Breast epithelium (tissue), 4 donors: ENCODE measurements around the gene SAA1. TPM values are rescaled to one million over a fixed set of nuclear protein-coding genes. Genes with fewer than 3 reads are reported as not detected.

Source experiments
- DNase-seq, 2 donors: peaks; one replicate each; pipeline ENCODE4 v3.0.0-alpha.2; 2019; ENCODE audit warnings: low spot score in 2 of 2
- H3K27ac ChIP-seq, 2 donors: fragments of 200-600 bp; sonication (generic) in 1 of 2; one replicate each; pipeline ENCODE4 v1.5.1; 2016 to 2019; ENCODE audit warnings: mild to moderate bottlenecking in 1 of 2
- H3K27me3 ChIP-seq, 2 donors: fragments of 200-600 bp; sonication (generic) in 1 of 2; one replicate each; pipeline versions ENCODE4 v1.5.1 to v1.6.0; 2017 to 2019; ENCODE audit warnings: control low read depth in 1 of 2, mild to moderate bottlenecking in 1 of 2
- H3K36me3 ChIP-seq: fragments of 200-600 bp; one replicate; pipeline ENCODE4 v1.5.1; 2019
- H3K4me1 ChIP-seq, 2 donors: fragments of 200-600 bp; sonication (generic); one replicate each; pipeline ENCODE4 v1.5.1; 2016 to 2019; ENCODE audit warnings: control low read depth in 1 of 2
- H3K4me3 ChIP-seq, 3 donors: fragments of 200-600 bp; sonication (generic); 1 replicate in 2 of 3; 2 replicates in 1 of 3; pipeline ENCODE4 v1.5.1; 2016 to 2019; ENCODE audit warnings: mild to moderate bottlenecking in 3 of 3, moderate library complexity in 2 of 3
- H3K9me3 ChIP-seq, 2 donors: fragments of 200-600 bp; sonication (generic) in 1 of 2; one replicate each; pipeline ENCODE4 v1.5.1; 2016 to 2019; ENCODE audit warnings: control low read depth in 1 of 2
- POLR2A ChIP-seq: fragments of 450-650 bp; IDR thresholded peaks from one replicate; pipeline ENCODE4 v1.6.1; 2016; ENCODE audit warnings: antibody characterized with exemption, mild to moderate bottlenecking, moderate library complexity
- POLR2AphosphoS5 ChIP-seq, 3 donors: sonication (generic); formaldehyde crosslinking; IDR thresholded peaks; one replicate each; pipeline ENCODE4 v1.6.1; 2017; ENCODE audit warnings: antibody characterized with exemption in 3 of 3
- intact Hi-C: fragments of 100-400 bp; cut with DNase I; formaldehyde crosslinking; loops from one replicate; pipeline ENCODE4 v1.15.1; 2023; ENCODE audit warnings: low total_unique reads
- total RNA-seq, 3 donors: library from RNA; depleted of rRNA; stranded (reverse); fragments of >200 nt; gene quantifications; one replicate each; pipeline ENCODE4 v1.1.0, GENCODE V29; 2016
- TF ChIP-seq, protein P1 (sequence below), 3 donors: fragments of 450-650 bp; IDR thresholded peaks; one replicate each; pipeline ENCODE4 v1.5.1; 2016 to 2017; ENCODE audit warnings: antibody characterized with exemption in 3 of 3, mild to moderate bottlenecking in 3 of 3, moderate library complexity in 3 of 3

SAA1 gene
- total RNA-seq, 3 donors from 2014 or later: 78.1 to 1,384 (median 818) TPM

DNA sequence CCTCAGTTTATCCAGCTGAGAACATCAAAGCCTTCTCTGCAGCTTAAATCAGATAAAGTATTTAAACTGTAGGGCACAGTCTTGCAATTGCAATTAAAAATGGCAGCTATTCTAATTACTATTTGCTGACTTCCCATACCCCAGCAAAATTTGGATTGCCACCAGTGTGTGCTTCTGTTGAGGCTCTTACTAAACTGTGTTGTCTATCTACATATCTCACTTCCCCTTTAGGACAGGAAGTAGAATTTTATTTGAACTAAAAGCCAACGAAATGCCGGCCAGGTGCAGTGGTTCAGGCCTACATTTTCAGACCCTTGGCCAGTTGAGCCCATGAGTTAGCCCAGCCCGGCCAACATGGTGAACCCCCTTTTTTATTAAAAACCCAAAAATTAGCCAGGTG, 36.6 kb upstream of the SAA1 start:
- Histone ChIP-seq H3K9me3 (no peaks in the 10 kb centered on the region), H3K27ac (no peak overlapping the region), H3K4me3 (no peak overlapping the region), H3K4me1 (no peaks in the 10 kb centered on the region), H3K27me3 (no peaks in the 10 kb centered on the region), H3K36me3 (no peaks in the 10 kb centered on the region)
- DNase-seq: no peak
- intact Hi-C loops: no loop called here
- TF ChIP-seq POLR2AphosphoS5 (IDR thresholded peaks at IDR 0.05) (no peak), POLR2A (no peak)
- TF ChIP-seq, protein P1, sequence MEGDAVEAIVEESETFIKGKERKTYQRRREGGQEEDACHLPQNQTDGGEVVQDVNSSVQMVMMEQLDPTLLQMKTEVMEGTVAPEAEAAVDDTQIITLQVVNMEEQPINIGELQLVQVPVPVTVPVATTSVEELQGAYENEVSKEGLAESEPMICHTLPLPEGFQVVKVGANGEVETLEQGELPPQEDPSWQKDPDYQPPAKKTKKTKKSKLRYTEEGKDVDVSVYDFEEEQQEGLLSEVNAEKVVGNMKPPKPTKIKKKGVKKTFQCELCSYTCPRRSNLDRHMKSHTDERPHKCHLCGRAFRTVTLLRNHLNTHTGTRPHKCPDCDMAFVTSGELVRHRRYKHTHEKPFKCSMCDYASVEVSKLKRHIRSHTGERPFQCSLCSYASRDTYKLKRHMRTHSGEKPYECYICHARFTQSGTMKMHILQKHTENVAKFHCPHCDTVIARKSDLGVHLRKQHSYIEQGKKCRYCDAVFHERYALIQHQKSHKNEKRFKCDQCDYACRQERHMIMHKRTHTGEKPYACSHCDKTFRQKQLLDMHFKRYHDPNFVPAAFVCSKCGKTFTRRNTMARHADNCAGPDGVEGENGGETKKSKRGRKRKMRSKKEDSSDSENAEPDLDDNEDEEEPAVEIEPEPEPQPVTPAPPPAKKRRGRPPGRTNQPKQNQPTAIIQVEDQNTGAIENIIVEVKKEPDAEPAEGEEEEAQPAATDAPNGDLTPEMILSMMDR (IDR thresholded peaks at IDR 0.05): no peak

DNA sequence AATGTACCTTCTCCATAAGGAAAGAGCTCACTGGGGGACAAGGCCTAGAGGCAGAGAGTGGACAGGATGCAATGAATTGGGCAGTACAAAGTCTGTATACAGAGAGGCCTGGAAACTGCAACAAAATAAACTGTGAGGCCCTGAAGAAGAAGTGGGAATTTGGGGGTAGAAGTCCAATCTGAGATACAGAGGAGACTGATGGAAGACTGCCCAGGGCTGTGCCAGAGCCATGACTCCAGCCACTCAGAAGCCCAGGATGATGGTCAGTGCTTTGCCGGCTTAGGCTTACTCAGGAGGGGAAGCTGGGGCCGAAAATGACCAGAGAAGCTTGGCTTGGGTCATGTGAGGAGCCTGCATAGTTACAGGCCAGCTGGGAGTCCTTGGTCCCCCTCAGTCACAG, 35.2 kb upstream of the SAA1 start:
- Histone ChIP-seq H3K27me3 (no peaks in the 10 kb centered on the region), H3K4me3 (no peak overlapping the region), H3K36me3 (no peaks in the 10 kb centered on the region), H3K27ac (no peak overlapping the region), H3K4me1 (no peaks in the 10 kb centered on the region), H3K9me3 (no peaks in the 10 kb centered on the region)
- intact Hi-C loops: no loop called here
- no peak for DNase-seq
- TF ChIP-seq, protein P1 (IDR thresholded peaks at IDR 0.05): no peak
- TF ChIP-seq POLR2AphosphoS5 (IDR thresholded peaks at IDR 0.05): no peak
- TF ChIP-seq POLR2A: no peak

DNA sequence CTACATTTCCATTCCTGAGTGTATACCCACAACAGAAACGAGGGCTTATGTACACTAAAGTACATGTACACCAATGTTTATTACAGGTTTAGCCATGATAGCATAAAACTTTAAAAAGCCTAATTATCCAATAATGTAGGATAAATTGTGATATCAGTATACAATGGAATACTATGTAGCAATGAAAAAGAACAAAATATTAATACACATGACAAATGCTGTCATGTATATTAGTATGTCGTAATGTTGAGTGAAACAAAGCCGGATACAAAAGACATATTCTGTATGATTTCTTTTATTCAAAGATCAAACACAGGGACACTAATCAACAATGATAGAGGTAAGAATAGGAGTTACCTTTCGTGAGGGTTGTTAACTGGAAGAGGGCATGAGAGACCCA, 32.2 kb upstream of the SAA1 start:
- Histone ChIP-seq H3K4me3 (no peak overlapping the region), H3K27ac (no peak overlapping the region), H3K9me3 (no peaks in the 10 kb centered on the region), H3K36me3 (no peaks in the 10 kb centered on the region), H3K27me3 (no peaks in the 10 kb centered on the region), H3K4me1 (no peaks in the 10 kb centered on the region)
- intact Hi-C loops: no loop called here
- TF ChIP-seq, protein P1 (IDR thresholded peaks at IDR 0.05): no peak
- TF ChIP-seq POLR2A: no peak
- TF ChIP-seq POLR2AphosphoS5 (IDR thresholded peaks at IDR 0.05): no peak
- no peak for DNase-seq

DNA sequence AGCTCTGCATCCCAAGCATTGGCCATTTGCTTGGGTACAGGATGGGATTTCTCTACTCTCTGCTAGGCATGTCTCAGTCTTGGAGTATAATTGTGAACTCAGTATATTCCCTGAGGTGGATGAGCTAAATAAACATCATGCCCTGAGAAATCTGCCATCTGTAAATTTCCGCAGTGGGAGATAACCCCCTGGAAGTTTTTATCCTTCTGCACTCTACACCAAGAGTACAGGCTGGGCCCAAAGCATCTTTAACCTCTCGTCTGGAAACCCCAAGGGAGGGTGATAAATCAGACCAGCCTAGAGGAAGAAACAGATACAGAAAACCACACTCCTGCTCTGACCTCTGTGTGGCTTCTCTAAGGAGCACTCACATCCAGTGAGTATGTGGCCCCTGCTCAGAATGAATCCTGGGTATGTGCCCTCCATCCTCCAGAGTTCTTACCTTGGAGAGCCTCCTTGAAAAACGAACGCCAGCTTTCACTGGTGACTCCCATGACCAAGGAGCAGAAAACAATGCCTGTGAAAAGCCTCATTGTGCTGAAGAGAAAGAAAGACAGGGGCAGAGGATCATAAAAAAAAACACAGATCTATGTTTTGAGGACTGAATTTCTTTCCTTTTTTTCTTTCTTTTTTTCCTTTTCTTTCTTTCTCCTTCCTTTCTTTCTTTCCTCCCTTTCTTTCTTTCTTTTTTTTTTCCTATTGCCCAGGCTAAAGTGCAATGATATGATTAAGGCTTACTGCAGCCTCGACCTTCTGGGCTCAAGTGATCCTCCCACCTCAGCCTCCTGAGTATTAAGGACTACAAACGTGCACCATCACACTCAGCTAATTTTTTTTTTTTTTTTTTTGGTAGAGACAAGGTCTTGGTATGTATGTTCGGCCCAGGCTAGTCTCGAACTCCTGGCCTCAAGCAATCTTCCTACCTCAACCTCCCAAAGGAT, 30.4 kb upstream of the SAA1 start:
- no peak for DNase-seq
- Histone ChIP-seq H3K4me1 (no peaks in the 10 kb centered on the region), H3K4me3 (no peak overlapping the region), H3K9me3 (no peaks in the 10 kb centered on the region), H3K27me3 (no peaks in the 10 kb centered on the region), H3K27ac (no peak overlapping the region), H3K36me3 (no peaks in the 10 kb centered on the region)
- intact Hi-C loops: no loop called here
- TF ChIP-seq, protein P1 (IDR thresholded peaks at IDR 0.05): no peak
- TF ChIP-seq POLR2A (no peak), POLR2AphosphoS5 (IDR thresholded peaks at IDR 0.05) (no peak)

DNA sequence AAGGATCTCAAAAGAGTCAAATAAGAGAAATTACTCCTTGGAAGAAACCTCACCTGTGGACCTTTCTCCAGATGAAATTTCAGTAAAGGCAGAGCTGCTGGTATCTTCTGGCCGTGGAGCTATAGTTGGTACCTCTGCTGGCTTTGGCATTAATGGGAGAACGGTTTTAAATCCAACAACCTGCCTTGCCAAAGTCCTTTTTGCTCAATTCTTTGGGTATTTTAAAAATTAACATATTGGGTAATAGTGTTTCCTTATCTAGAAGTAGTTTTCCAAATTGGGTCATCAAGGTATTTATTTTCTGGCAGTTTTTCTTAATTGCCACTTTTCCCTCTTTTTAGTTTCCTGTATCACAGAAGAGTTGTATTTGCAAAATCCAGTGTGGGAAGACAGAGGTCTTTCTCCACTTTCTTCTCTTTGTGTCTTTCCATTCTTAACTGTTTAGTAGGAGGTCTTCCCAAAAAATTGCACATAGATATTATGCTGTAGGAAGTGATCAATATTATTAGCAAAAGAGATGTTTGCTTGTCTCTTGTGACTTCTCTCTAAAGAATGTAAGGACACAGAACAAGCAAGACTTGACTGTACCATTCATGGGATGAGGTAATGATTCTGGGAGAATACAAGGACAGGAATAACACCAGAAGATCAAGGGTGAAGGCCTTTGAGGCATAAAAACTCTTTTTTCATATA, 29.3 kb upstream of the SAA1 start, which contains the start of gene SAA4:
Gene SAA4, minus strand, starts transcription at position 139 of the 693 bp plus-strand sequence. CDS start 876 bp downstream, outside the sequence.
- intact Hi-C loops: no loop called here

More for the DNA sequence above, 29.3 kb upstream of the SAA1 start, which contains the start of gene SAA4:
- Histone ChIP-seq H3K27me3 (no peaks in the 10 kb centered on the region), H3K27ac (no peak within 1 kb of the TSS), H3K4me3 (no peak within 1 kb of the TSS), H3K9me3 (no peaks in the 10 kb centered on the region), H3K4me1 (no peaks in the 10 kb centered on the region), H3K36me3 (no peaks in the 10 kb centered on the region)
- TF ChIP-seq, protein P1 (IDR thresholded peaks at IDR 0.05): no peak
- no peak for TF ChIP-seq POLR2A
- no peak for TF ChIP-seq POLR2AphosphoS5 (IDR thresholded peaks at IDR 0.05)
- no peak for DNase-seq
